SK-N-MC (cell line): ENCODE data around the gene CCL27.
A peak's percentile ranks its signal among the peaks of the same experiment; 100 is the strongest.

Experiments
- DNase-seq: peaks from one replicate; pipeline ENCODE4 v3.0.0-alpha.2; 2011; ENCODE audit warnings: low read depth, low spot score
- H3K27ac ChIP-seq: fragments of 200-600 bp; sonication (generic); 2 replicates; pipeline ENCODE4 v1.5.1; 2016; ENCODE audit warnings: mixed run types
- H3K36me3 ChIP-seq: fragments of 200-600 bp; sonication (generic); 2 replicates; pipeline ENCODE4 v1.6.1; 2017; ENCODE audit warnings: antibody characterized with exemption, low read length, mixed read lengths; ENCODE audit not compliant: insufficient read depth
- H3K4me3 ChIP-seq: fragments of 200-600 bp; sonication (generic); 2 replicates; pipeline ENCODE4 v1.5.1; 2016
- H3K9ac ChIP-seq: fragments of 200-600 bp; sonication (generic); 2 replicates; pipeline ENCODE4 v1.8.0; 2017; ENCODE audit warnings: mixed run types, mixed read lengths; ENCODE audit not compliant: insufficient read length
- H3K9me3 ChIP-seq: fragments of 200-600 bp; sonication (generic); 2 replicates; pipeline ENCODE4 v1.6.1; 2017; ENCODE audit warnings: low read depth, mild to moderate bottlenecking, antibody characterized with exemption, low read length, moderate library complexity, mixed read lengths
- EZH2 ChIP-seq: fragments of 200-600 bp; sonication (generic); IDR thresholded peaks from one replicate; pipeline ENCODE4 v1.6.1; 2017; ENCODE audit warnings: antibody characterized with exemption
- FOXP2 ChIP-seq: optimal IDR thresholded peaks from 2 replicates; pipeline ENCODE3; 2011; ENCODE audit warnings: mild to moderate bottlenecking, moderate library complexity; ENCODE audit not compliant: insufficient read depth; ENCODE audit errors: extremely low read length, control extremely low read depth
- POLR2AphosphoS5 ChIP-seq: IDR thresholded peaks from 2 replicates; pipeline ENCODE4 v1.6.1; 2012; ENCODE audit warnings: mild to moderate bottlenecking, low read depth, low read length, borderline replicate concordance

Gene CCL27

DNA sequence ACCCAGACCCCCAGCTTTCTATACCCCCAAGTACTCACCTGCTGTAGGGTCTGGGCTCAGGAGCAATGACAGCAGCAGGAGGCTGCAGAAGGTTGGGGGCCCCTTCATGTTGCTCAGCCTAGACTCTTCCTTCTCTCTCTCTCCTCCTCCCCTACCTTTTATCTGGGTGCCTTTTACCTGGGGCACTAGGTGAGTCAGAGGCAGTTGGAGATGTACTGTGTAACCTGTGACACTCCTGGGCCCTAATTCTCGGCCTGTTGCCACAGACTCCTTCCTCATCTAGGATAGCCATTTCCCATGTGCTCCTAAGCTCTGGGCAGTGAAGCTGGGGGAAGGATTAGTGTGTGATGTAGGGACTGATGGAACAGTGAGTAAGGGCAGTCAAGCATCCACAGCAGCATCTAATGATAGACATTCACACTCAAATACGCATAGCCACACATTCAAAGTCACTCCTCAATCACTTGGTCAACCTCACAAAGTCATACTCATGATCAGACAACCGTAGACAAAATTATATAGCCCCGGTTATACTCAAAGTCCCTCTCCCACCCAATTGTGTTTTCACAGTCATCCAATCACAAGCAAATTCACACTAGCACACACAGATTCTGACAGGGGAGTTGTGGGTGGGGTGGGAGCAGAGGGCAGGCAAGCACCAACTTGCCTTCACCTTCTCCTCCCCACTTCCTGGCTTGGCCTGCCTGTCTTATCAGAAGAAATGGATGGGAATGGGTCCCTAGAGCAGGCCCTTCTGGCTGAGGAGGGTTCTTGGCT lies at the start of gene CCL27:
Gene CCL27, minus strand, starts transcription at position 132 of the 777 bp plus-strand sequence. Its CDS starts 24 bp downstream, at position 108.
- Histone ChIP-seq H3K4me3 (no peak within 1 kb of the TSS), H3K9me3 (no peaks in the 10 kb centered on the region), H3K27ac (no peak within 1 kb of the TSS), H3K9ac (no peak within 1 kb of the TSS), H3K36me3 (peaks cover 14% of the 10 kb centered on the region; the same call in 1 of the 2 replicates)
- TF ChIP-seq EZH2 (no peak), FOXP2 (no peak), POLR2AphosphoS5 (no peak)
- no peak for DNase-seq

DNA sequence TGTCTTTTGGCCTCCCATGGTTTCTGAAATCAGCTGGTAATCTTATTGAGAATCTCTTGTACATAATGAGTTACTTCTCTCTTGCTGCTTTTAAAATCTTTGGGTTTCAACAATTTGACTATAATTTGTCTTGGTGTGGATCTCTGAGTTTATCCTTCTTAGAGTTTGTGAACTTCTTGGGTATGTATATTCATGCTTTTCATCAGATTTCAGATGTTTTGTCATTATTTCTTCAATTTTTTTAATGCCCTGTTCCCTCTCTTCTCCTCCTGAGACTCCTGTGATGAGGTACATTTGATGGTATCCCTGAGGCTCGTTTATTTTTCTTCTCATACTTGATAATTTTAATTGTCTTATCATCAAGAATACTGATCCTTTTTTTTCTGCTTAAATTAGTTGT lies 49.7 kb upstream of the CCL27 start:
- H3K27ac ChIP-seq, result no peak overlapping the region
- H3K9me3 ChIP-seq, result no peaks in the 10 kb centered on the region
- no peak overlapping the region for H3K4me3 ChIP-seq
- no peaks in the 10 kb centered on the region for H3K36me3 ChIP-seq
- H3K9ac ChIP-seq, result no peak overlapping the region
- TF ChIP-seq POLR2AphosphoS5 (no peak), FOXP2 (no peak), EZH2 (no peak)
- no peak for DNase-seq

DNA sequence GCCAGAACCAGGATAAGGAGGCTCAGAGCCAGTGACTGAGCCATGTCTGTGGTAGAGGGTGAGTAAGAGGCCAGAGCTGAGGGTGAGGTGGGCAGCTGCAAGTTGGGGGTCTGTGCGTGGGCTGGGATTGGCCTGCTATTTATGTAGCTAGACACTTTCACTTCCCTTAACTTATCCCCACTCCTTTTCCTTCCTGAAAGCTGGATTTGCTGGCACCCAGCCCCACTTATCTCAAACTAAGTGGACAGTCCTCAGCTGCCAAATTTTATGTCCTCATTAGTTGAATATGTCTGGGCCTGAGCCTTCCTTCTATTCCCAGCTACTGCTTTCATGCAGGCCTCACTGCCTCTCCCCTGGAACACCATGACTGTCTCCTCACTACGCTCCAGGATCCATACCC lies 47.6 kb upstream of the CCL27 start, which contains the start of gene CCL21:
Gene CCL21, minus strand, starts transcription at position 114 of the 400 bp plus-strand sequence. Its CDS starts 70 bp downstream, at position 44.
- H3K4me3 ChIP-seq, result no peak within 1 kb of the TSS
- no peak within 1 kb of the TSS for H3K27ac ChIP-seq
- no peaks in the 10 kb centered on the region for H3K36me3 ChIP-seq
- H3K9ac ChIP-seq, result no peak within 1 kb of the TSS
- no peak for TF ChIP-seq POLR2AphosphoS5
- no peak for TF ChIP-seq FOXP2
- TF ChIP-seq EZH2, result no peak
- no peaks in the 10 kb centered on the region for H3K9me3 ChIP-seq
- DNase-seq, result no peak

DNA sequence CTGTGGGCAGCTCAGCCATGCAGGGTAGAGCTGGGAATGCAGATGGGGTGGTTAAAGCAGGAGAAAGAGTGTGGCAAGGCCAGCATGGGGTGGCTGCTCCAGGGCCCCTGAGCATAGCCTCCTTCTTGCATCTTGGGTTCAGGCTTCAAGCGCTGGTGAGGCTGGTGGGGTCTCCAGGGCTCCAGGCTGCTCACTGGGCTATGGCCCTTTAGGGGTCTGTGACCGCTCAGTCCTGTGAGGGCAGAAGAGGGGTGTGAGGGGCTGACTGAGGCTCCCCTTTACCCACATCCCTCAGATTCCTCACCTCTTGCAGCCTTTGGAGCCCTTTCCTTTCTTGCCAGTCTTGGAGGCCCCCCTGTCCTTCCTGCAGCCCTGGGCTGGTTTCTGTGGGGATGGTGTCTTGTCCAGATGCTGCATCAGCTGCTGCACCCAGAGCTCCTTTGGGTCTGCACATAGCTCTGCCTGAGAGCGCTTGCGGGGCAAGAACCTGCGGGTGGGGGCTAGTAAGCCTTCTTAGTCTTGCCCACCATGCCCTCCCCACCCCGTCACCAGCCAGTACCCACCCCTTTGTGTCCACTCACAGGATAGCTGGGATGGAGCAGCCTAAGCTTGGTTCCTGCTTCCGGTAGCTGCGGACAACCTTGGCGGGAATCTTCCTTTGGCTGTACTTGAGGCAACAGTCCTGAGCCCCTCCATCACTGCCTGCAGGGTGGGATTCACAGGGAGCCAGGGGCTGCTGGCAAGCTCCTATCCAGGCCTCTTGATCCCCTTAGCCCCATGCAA lies 46.9 kb upstream of the CCL27 start:
- no peak overlapping the region for H3K9ac ChIP-seq
- no peak for TF ChIP-seq FOXP2
- no peak for TF ChIP-seq EZH2
- TF ChIP-seq POLR2AphosphoS5, result no peak

DNA sequence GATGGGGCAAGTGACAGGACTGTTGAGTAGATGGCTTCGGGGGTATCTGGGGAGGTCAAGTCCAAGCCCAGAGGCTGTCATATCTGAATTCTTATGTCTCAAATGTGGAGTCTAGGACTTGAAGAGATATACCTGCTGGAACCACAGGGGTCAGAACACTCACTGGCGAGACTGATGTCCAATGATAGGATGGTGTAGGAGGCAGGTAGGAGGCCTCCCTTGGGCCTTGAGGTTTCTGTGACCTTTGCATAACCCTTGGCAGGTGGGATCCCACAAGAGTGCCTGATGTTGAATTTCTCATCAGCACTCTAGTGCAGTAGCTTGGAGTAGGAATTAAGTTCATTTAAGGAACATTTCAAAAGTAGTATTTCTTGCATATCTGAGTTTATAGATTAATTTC lies 44.7 kb upstream of the CCL27 start:
- Histone ChIP-seq H3K9me3 (no peaks in the 10 kb centered on the region), H3K36me3 (no peaks in the 10 kb centered on the region), H3K4me3 (no peak overlapping the region), H3K9ac (no peak overlapping the region), H3K27ac (no peak overlapping the region)
- no peak for DNase-seq
- TF ChIP-seq FOXP2, result no peak
- no peak for TF ChIP-seq EZH2
- TF ChIP-seq POLR2AphosphoS5, result no peak

More for the DNA sequence above, 46.9 kb upstream of the CCL27 start:
- Histone ChIP-seq H3K9me3 (no peaks in the 10 kb centered on the region), H3K27ac (no peak overlapping the region), H3K4me3 (no peak overlapping the region), H3K36me3 (no peaks in the 10 kb centered on the region)
- no peak for DNase-seq

DNA sequence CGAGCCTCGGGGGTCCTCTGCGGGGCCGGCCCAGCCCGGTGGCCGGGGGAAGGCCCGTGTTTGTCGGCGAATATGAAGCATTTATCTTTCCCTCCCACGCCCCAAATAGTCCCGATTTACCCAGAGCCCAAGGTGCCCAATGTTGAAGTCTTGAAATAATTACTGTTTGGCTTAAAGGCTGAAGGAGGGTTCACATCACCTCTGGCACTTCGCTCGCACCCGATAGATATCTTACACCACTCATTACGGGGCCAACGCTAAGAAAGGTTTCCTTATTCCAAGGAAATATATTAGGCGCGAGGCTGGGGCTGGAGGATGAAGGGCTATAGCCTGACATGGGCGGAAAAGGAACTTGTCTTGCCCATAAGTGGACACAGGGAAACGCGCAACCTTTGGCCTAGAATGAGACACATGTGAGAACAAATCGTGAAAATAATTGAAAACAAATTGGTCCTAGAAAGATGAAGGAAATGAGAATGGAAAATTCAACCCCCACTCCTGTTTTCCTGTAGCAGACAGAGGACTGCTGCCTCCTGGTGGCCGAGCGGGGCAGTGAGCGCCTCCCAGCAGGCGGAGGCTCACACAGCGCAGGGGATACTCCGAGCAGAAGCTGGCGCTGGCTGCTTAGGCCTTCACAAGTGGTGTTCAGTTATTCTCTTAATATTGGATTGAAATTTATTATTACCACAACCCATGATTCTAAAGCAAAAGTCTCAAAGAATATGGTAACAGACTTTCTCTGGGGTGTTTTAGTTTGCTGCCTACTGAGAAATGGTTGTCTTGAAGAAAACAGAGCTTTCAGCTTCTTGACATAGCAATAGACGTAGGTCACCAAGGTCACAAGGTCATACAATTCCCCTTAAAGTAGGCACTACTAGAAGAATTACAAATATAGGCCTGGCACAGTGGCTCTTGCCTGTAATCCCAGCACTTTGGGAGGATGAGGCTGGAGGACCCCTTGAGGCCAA lies 39.6 kb upstream of the CCL27 start:
- no peak overlapping the region for H3K27ac ChIP-seq
- peak; percentile 51 for DNase-seq
- H3K4me3 ChIP-seq, result peak overlapping the region; percentile 77
- H3K9ac ChIP-seq, result no peak overlapping the region
- no peaks in the 10 kb centered on the region for H3K9me3 ChIP-seq
- no peaks in the 10 kb centered on the region for H3K36me3 ChIP-seq
- TF ChIP-seq POLR2AphosphoS5 (no peak), FOXP2 (no peak), EZH2 (no peak)

DNA sequence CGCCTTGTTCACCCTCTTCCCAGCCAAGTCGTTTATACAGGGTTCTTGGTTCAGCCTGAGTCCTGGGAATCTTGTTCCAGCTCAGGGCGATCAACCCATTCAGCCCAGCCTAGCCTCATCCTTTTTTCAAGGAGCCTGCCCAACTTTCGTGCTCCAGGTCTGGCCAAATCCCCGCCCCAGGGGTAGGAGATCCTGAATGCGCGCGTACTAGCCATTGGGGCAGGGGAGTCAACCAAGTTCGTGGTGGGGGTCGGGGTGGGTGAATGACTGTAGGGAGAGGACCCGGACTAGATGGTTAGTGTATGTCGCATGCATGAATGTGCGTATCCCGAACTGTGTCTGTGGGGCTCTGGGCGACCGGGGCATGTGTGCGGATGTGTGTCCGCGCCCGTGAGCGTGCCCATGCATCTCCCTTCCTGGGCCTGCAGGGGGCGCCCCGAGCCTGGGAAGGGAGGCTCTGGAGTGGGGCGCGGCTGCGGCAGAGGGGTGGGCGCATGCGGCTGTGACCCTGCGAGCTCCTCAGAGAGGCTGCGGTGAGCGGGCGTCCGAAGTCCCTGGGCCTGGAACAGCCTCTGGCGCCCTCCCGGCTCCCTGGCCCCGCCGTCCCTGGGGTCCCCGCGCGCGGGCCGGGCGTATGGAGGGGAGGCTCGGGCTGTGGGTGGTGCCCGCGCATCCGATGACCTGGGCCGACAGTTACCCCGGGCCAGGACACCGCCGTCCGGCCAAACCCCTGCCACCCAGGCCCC lies 38.7 kb upstream of the CCL27 start:
- peak overlapping the region; percentile 77 for H3K4me3 ChIP-seq
- H3K9ac ChIP-seq, result no peak overlapping the region
- no peak overlapping the region for H3K27ac ChIP-seq
- TF ChIP-seq FOXP2, result no peak
- no peak for TF ChIP-seq POLR2AphosphoS5
- TF ChIP-seq EZH2, result no peak
- DNase-seq, result no peak
- H3K36me3 ChIP-seq, result no peaks in the 10 kb centered on the region
- H3K9me3 ChIP-seq, result no peaks in the 10 kb centered on the region

- Histone ChIP-seq H3K9me3 (no peaks in the 10 kb centered on the region), H3K4me3 (no peak overlapping the region), H3K36me3 (no peaks in the 10 kb centered on the region), H3K27ac (no peak overlapping the region), H3K9ac (no peak overlapping the region)
- TF ChIP-seq EZH2, result no peak
- no peak for TF ChIP-seq POLR2AphosphoS5
- TF ChIP-seq FOXP2, result no peak
- DNase-seq, result no peak
These were observed 32.4 kb upstream of the CCL27 start for GRCh38 chr9:34694811-34695210.
